Measurements from ENCODE around the gene SDK2.
A peak's percentile ranks its signal among the peaks of the same experiment; 100 is the strongest.

The SDK2 gene

GRCh38 chr17:73645050-73645871, 1.0 kb upstream of the SDK2 start:
- no peaks in the 10 kb centered on the region for H3K36me3 ChIP-seq (ENCODE audit: control insufficient read depth in 2 of 2, insufficient read depth in 2 of 2, low read length in 2 of 2)
- no peak overlapping the region for H3K27ac ChIP-seq (ENCODE audit: low read depth in 2 of 2, low read length in 2 of 2)
- no peak overlapping the region for H3K9ac ChIP-seq (ENCODE audit: low read depth in 1 of 2, low read length in 2 of 2)
- peaks cover 16 to 26% of the 10 kb centered on the region in 2 donors for H3K27me3 ChIP-seq (ENCODE audit: control insufficient read depth in 2 of 2, insufficient read depth in 2 of 2, low read length in 2 of 2)
- no peaks in the 10 kb centered on the region for H3K9me3 ChIP-seq (ENCODE audit: control insufficient read depth in 2 of 2, low read length in 2 of 2)
- peaks cover 11 to 13% of the 10 kb centered on the region in 2 donors for H3K4me1 ChIP-seq (ENCODE audit: control insufficient read depth in 2 of 2, insufficient read depth in 2 of 2, low read length in 2 of 2)
- H3K4me3 ChIP-seq (ENCODE audit: low read length in 2 of 2): peak overlapping the region; percentile 3 to 25

GRCh38 chr17:73643852-73644144, 447 bp downstream of the SDK2 start:
- H3K27me3 ChIP-seq (ENCODE audit: control insufficient read depth in 2 of 2, insufficient read depth in 2 of 2, low read length in 2 of 2): peaks cover 16 to 26% of the 10 kb centered on the region in 2 donors
- H3K4me1 ChIP-seq (ENCODE audit: control insufficient read depth in 2 of 2, insufficient read depth in 2 of 2, low read length in 2 of 2): peaks cover 5% of the 10 kb centered on the region in 2 donors

GRCh38 chr17:73643001-73643851, 1.0 kb downstream of the SDK2 start:
- H3K27me3 ChIP-seq (ENCODE audit: control insufficient read depth in 2 of 2, insufficient read depth in 2 of 2, low read length in 2 of 2): peaks cover 16 to 26% of the 10 kb centered on the region in 2 donors
- no peaks in the 10 kb centered on the region for H3K36me3 ChIP-seq (ENCODE audit: control insufficient read depth in 2 of 2, insufficient read depth in 2 of 2, low read length in 2 of 2)
- H3K9me3 ChIP-seq (ENCODE audit: control insufficient read depth in 2 of 2, low read length in 2 of 2): no peaks in the 10 kb centered on the region
- H3K27ac ChIP-seq (ENCODE audit: low read depth in 2 of 2, low read length in 2 of 2): no peak overlapping the region
- no peak overlapping the region for H3K9ac ChIP-seq (ENCODE audit: low read depth in 1 of 2, low read length in 2 of 2)
- H3K4me1 ChIP-seq (ENCODE audit: control insufficient read depth in 2 of 2, insufficient read depth in 2 of 2, low read length in 2 of 2): peaks cover 5% of the 10 kb centered on the region in 2 donors
- H3K4me3 ChIP-seq (ENCODE audit: low read length in 2 of 2): peak overlapping the region; percentile 31 to 57

More at GRCh38 chr17:73643852-73644144, 447 bp downstream of the SDK2 start:
- no peak overlapping the region for H3K27ac ChIP-seq (ENCODE audit: low read depth in 2 of 2, low read length in 2 of 2)
- H3K36me3 ChIP-seq (ENCODE audit: control insufficient read depth in 2 of 2, insufficient read depth in 2 of 2, low read length in 2 of 2): no peaks in the 10 kb centered on the region
- H3K9ac ChIP-seq (ENCODE audit: low read depth in 1 of 2, low read length in 2 of 2): no peak overlapping the region
- H3K9me3 ChIP-seq (ENCODE audit: control insufficient read depth in 2 of 2, low read length in 2 of 2): no peaks in the 10 kb centered on the region
- H3K4me3 ChIP-seq (ENCODE audit: low read length in 2 of 2): peak overlapping the region; percentile 31 to 57

- Histone ChIP-seq H3K36me3 (ENCODE audit: control insufficient read depth in 2 of 2, insufficient read depth in 2 of 2, low read length in 2 of 2) (no peaks in the 10 kb centered on the region), H3K9ac (ENCODE audit: low read depth in 1 of 2, low read length in 2 of 2) (no peak overlapping the region), H3K27me3 (ENCODE audit: control insufficient read depth in 2 of 2, insufficient read depth in 2 of 2, low read length in 2 of 2) (peaks cover 16 to 26% of the 10 kb centered on the region in 2 donors), H3K9me3 (ENCODE audit: control insufficient read depth in 2 of 2, low read length in 2 of 2) (no peaks in the 10 kb centered on the region), H3K27ac (ENCODE audit: low read depth in 2 of 2, low read length in 2 of 2) (no peak overlapping the region), H3K4me3 (ENCODE audit: low read length in 2 of 2) (peak overlapping the region in 1 of 2 donors; percentile 57), H3K4me1 (ENCODE audit: control insufficient read depth in 2 of 2, insufficient read depth in 2 of 2, low read length in 2 of 2) (peaks cover 5% of the 10 kb centered on the region in 2 donors)
Measured at GRCh38 chr17:73642659-73643000, 1.6 kb downstream of the SDK2 start.

GRCh38 chr17:73641826-73642600, 2.2 kb downstream of the SDK2 start:
- Histone ChIP-seq H3K9ac (ENCODE audit: low read depth in 1 of 2, low read length in 2 of 2) (no peak overlapping the region), H3K4me3 (ENCODE audit: low read length in 2 of 2) (no peak overlapping the region), H3K9me3 (ENCODE audit: control insufficient read depth in 2 of 2, low read length in 2 of 2) (no peaks in the 10 kb centered on the region), H3K27ac (ENCODE audit: low read depth in 2 of 2, low read length in 2 of 2) (no peak overlapping the region), H3K36me3 (ENCODE audit: control insufficient read depth in 2 of 2, insufficient read depth in 2 of 2, low read length in 2 of 2) (no peaks in the 10 kb centered on the region), H3K27me3 (ENCODE audit: control insufficient read depth in 2 of 2, insufficient read depth in 2 of 2, low read length in 2 of 2) (peaks cover 16 to 26% of the 10 kb centered on the region in 2 donors), H3K4me1 (ENCODE audit: control insufficient read depth in 2 of 2, insufficient read depth in 2 of 2, low read length in 2 of 2) (peaks cover 5% of the 10 kb centered on the region in 2 donors)

- Histone ChIP-seq H3K4me1 (ENCODE audit: control insufficient read depth in 2 of 2, insufficient read depth in 2 of 2, low read length in 2 of 2) (peaks cover 5% of the 10 kb centered on the region in 2 donors), H3K36me3 (ENCODE audit: control insufficient read depth in 2 of 2, insufficient read depth in 2 of 2, low read length in 2 of 2) (no peaks in the 10 kb centered on the region), H3K9me3 (ENCODE audit: control insufficient read depth in 2 of 2, low read length in 2 of 2) (no peaks in the 10 kb centered on the region), H3K27me3 (ENCODE audit: control insufficient read depth in 2 of 2, insufficient read depth in 2 of 2, low read length in 2 of 2) (peaks cover 12 to 17% of the 10 kb centered on the region in 2 donors), H3K9ac (ENCODE audit: low read depth in 1 of 2, low read length in 2 of 2) (no peak overlapping the region), H3K27ac (ENCODE audit: low read depth in 2 of 2, low read length in 2 of 2) (no peak overlapping the region), H3K4me3 (ENCODE audit: low read length in 2 of 2) (no peak overlapping the region)
Measured at GRCh38 chr17:73640691-73641090, 3.6 kb downstream of the SDK2 start.

- Histone ChIP-seq H3K9me3 (ENCODE audit: control insufficient read depth in 2 of 2, low read length in 2 of 2) (no peaks in the 10 kb centered on the region), H3K4me3 (ENCODE audit: low read length in 2 of 2) (no peak overlapping the region), H3K27ac (ENCODE audit: low read depth in 2 of 2, low read length in 2 of 2) (no peak overlapping the region), H3K36me3 (ENCODE audit: control insufficient read depth in 2 of 2, insufficient read depth in 2 of 2, low read length in 2 of 2) (no peaks in the 10 kb centered on the region), H3K4me1 (ENCODE audit: control insufficient read depth in 2 of 2, insufficient read depth in 2 of 2, low read length in 2 of 2) (peaks cover 5% of the 10 kb centered on the region in 2 donors), H3K9ac (ENCODE audit: low read depth in 1 of 2, low read length in 2 of 2) (no peak overlapping the region), H3K27me3 (ENCODE audit: control insufficient read depth in 2 of 2, insufficient read depth in 2 of 2, low read length in 2 of 2) (peaks cover 9 to 17% of the 10 kb centered on the region in 2 donors)
Measured at GRCh38 chr17:73639932-73640331, 4.3 kb downstream of the SDK2 start.

- Histone ChIP-seq H3K27me3 (ENCODE audit: control insufficient read depth in 2 of 2, insufficient read depth in 2 of 2, low read length in 2 of 2) (peaks cover 9 to 17% of the 10 kb centered on the region in 2 donors), H3K27ac (ENCODE audit: low read depth in 2 of 2, low read length in 2 of 2) (no peak overlapping the region), H3K4me3 (ENCODE audit: low read length in 2 of 2) (no peak overlapping the region), H3K4me1 (ENCODE audit: control insufficient read depth in 2 of 2, insufficient read depth in 2 of 2, low read length in 2 of 2) (peaks cover 5% of the 10 kb centered on the region in 2 donors), H3K9me3 (ENCODE audit: control insufficient read depth in 2 of 2, low read length in 2 of 2) (no peaks in the 10 kb centered on the region), H3K9ac (ENCODE audit: low read depth in 1 of 2, low read length in 2 of 2) (no peak overlapping the region), H3K36me3 (ENCODE audit: control insufficient read depth in 2 of 2, insufficient read depth in 2 of 2, low read length in 2 of 2) (no peaks in the 10 kb centered on the region)
Measured at GRCh38 chr17:73639322-73639721, 4.9 kb downstream of the SDK2 start.

- Histone ChIP-seq H3K9me3 (ENCODE audit: control insufficient read depth in 2 of 2, low read length in 2 of 2) (no peaks in the 10 kb centered on the region), H3K9ac (ENCODE audit: low read depth in 1 of 2, low read length in 2 of 2) (no peak overlapping the region), H3K36me3 (ENCODE audit: control insufficient read depth in 2 of 2, insufficient read depth in 2 of 2, low read length in 2 of 2) (no peaks in the 10 kb centered on the region), H3K27me3 (ENCODE audit: control insufficient read depth in 2 of 2, insufficient read depth in 2 of 2, low read length in 2 of 2) (peaks cover 6 to 17% of the 10 kb centered on the region in 2 donors), H3K27ac (ENCODE audit: low read depth in 2 of 2, low read length in 2 of 2) (no peak overlapping the region), H3K4me1 (ENCODE audit: control insufficient read depth in 2 of 2, insufficient read depth in 2 of 2, low read length in 2 of 2) (peaks cover 4 to 5% of the 10 kb centered on the region in 2 donors), H3K4me3 (ENCODE audit: low read length in 2 of 2) (no peak overlapping the region)
Measured at GRCh38 chr17:73638556-73638955, 5.7 kb downstream of the SDK2 start.
